ENCODE measurements around the gene TXNDC12. TPM values are rescaled to one million over a fixed set of nuclear protein-coding genes. Genes with fewer than 3 reads are reported as not detected.

The TXNDC12 gene
- total and polyA plus RNA-seq, 2 experiments from 2014 or later = 81.0 to 91.1 TPM

- peaks cover 6% of the 10 kb centered on the region for H3K36me3 ChIP-seq (replicated peaks; ENCODE audit: insufficient read depth, low read depth)
- WGBS (ENCODE audit: low lambda C conversion rate, missing lambda C conversion rate) = 100% methylated on average over 1 of the region's 1 CpG
- peaks cover 14% of the 10 kb centered on the region for H3K4me1 ChIP-seq (ENCODE audit: insufficient read depth)
- no peak for TF ChIP-seq EZH2phosphoT487 (IDR thresholded peaks at IDR 0.05; ENCODE audit: low read depth, severe bottlenecking, unreplicated experiment)
- TF ChIP-seq CTCF (IDR thresholded peaks at IDR 0.05; ENCODE audit: poor library complexity) = no peak
- TF ChIP-seq EZH2 (IDR thresholded peaks at IDR 0.05; ENCODE audit: borderline replicate concordance) = no peak
- peaks cover 79% of the 10 kb centered on the region for H3K79me2 ChIP-seq
- H3K4me3 ChIP-seq = no peak overlapping the region
- no peaks in the 10 kb centered on the region for H3K27me3 ChIP-seq
- no peaks in the 10 kb centered on the region for H3K9me3 ChIP-seq (ENCODE audit: low read depth)
- H3K4me2 ChIP-seq = peak overlapping the region; percentile 93
- H3K9me2 ChIP-seq (replicated peaks; ENCODE audit: insufficient read depth) = no peaks in the 10 kb centered on the region
- peaks cover 27% of the 10 kb centered on the region for H4K20me1 ChIP-seq (ENCODE audit: insufficient read depth, poor library complexity, severe bottlenecking)
- no peak for DNase-seq (ENCODE audit: low spot score)
- H2AFZ ChIP-seq = no peak overlapping the region
- no peak overlapping the region for H3K27ac ChIP-seq
These were observed 4.9 kb upstream of the TXNDC12 start for GRCh38 chr1:52059888-52060287.

GRCh38 chr1:52059321-52059720 lies 4.3 kb upstream of the TXNDC12 start:
- H3K36me3 ChIP-seq (replicated peaks; ENCODE audit: insufficient read depth, low read depth) = peaks cover 6% of the 10 kb centered on the region
- TF ChIP-seq EZH2phosphoT487 (IDR thresholded peaks at IDR 0.05; ENCODE audit: low read depth, severe bottlenecking, unreplicated experiment) (no peak), CTCF (IDR thresholded peaks at IDR 0.05; ENCODE audit: poor library complexity) (no peak), EZH2 (IDR thresholded peaks at IDR 0.05; ENCODE audit: borderline replicate concordance) (no peak)
- H3K9me3 ChIP-seq (ENCODE audit: low read depth) = no peaks in the 10 kb centered on the region
- no peak overlapping the region for H3K4me3 ChIP-seq
- H3K9me2 ChIP-seq (replicated peaks; ENCODE audit: insufficient read depth) = no peaks in the 10 kb centered on the region
- no peak overlapping the region for H2AFZ ChIP-seq
- DNase-seq (ENCODE audit: low spot score) = no peak
- peaks cover 27% of the 10 kb centered on the region for H4K20me1 ChIP-seq (ENCODE audit: insufficient read depth, poor library complexity, severe bottlenecking)
- H3K27ac ChIP-seq = peak overlapping the region; percentile 10
- H3K27me3 ChIP-seq = no peaks in the 10 kb centered on the region
- H3K4me1 ChIP-seq (ENCODE audit: insufficient read depth) = peaks cover 14% of the 10 kb centered on the region
- H3K4me2 ChIP-seq = peak overlapping the region; percentile 93
- H3K79me2 ChIP-seq = peaks cover 79% of the 10 kb centered on the region

GRCh38 chr1:52057876-52058415 lies 3.0 kb upstream of the TXNDC12 start:
- H3K27ac ChIP-seq = peak overlapping the region; percentile 3
- H3K27me3 ChIP-seq = no peaks in the 10 kb centered on the region
- peaks cover 20% of the 10 kb centered on the region for H3K4me1 ChIP-seq (ENCODE audit: insufficient read depth)
- peak overlapping the region; percentile 93 for H3K4me2 ChIP-seq
- H3K9me3 ChIP-seq (ENCODE audit: low read depth) = no peaks in the 10 kb centered on the region
- no peaks in the 10 kb centered on the region for H3K9me2 ChIP-seq (replicated peaks; ENCODE audit: insufficient read depth)
- no peak overlapping the region for H2AFZ ChIP-seq
- H3K36me3 ChIP-seq (replicated peaks; ENCODE audit: insufficient read depth, low read depth) = no peaks in the 10 kb centered on the region
- peak overlapping the region; percentile 80 for H3K4me3 ChIP-seq
- DNase-seq (ENCODE audit: low spot score) = no peak
- 96% methylated on average over 1 of the region's 1 CpG for WGBS (ENCODE audit: low lambda C conversion rate, missing lambda C conversion rate)
- H4K20me1 ChIP-seq (ENCODE audit: insufficient read depth, poor library complexity, severe bottlenecking) = peaks cover 31% of the 10 kb centered on the region
- H3K79me2 ChIP-seq = peaks cover 79% of the 10 kb centered on the region
- no peak for TF ChIP-seq EZH2 (IDR thresholded peaks at IDR 0.05; ENCODE audit: borderline replicate concordance)
- TF ChIP-seq EZH2phosphoT487 (IDR thresholded peaks at IDR 0.05; ENCODE audit: low read depth, severe bottlenecking, unreplicated experiment) = no peak
- no peak for TF ChIP-seq CTCF (IDR thresholded peaks at IDR 0.05; ENCODE audit: poor library complexity)
